C4-2B (cell line): ENCODE measurements around the gene HIF3A.

Experiments used
- ZFX ChIP-seq: fragments of 450-650 bp; IDR thresholded peaks from 2 replicates; pipeline ENCODE4 v1.6.1; 2017
- TF ChIP-seq, protein P1 (sequence below): fragments of 450-650 bp; conservative IDR thresholded peaks from 2 replicates; pipeline ENCODE4 v1.5.1; 2017; ENCODE audit warnings: mild to moderate bottlenecking

DNA sequence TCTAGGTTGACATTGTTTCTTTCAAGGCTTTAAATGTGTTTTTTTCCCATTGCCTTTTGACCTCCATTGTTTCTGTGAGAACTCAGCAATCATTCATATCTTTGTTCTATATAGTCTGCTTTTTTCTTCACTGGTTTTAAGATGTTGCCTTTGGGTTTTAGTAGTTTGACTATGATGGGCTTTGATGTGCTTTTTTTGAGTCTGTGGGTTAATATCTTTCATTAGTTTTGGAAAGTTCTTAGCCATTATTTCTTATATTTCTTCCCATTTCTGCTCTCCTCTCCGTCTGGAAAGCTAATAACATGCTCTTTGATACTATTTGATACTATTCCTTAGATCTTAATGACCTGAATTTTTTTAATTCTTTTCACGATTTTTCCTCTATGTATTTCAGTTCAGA, 83.8 kb downstream of the HIF3A start:
- TF ChIP-seq, protein P1, sequence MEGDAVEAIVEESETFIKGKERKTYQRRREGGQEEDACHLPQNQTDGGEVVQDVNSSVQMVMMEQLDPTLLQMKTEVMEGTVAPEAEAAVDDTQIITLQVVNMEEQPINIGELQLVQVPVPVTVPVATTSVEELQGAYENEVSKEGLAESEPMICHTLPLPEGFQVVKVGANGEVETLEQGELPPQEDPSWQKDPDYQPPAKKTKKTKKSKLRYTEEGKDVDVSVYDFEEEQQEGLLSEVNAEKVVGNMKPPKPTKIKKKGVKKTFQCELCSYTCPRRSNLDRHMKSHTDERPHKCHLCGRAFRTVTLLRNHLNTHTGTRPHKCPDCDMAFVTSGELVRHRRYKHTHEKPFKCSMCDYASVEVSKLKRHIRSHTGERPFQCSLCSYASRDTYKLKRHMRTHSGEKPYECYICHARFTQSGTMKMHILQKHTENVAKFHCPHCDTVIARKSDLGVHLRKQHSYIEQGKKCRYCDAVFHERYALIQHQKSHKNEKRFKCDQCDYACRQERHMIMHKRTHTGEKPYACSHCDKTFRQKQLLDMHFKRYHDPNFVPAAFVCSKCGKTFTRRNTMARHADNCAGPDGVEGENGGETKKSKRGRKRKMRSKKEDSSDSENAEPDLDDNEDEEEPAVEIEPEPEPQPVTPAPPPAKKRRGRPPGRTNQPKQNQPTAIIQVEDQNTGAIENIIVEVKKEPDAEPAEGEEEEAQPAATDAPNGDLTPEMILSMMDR, result no peak
- no peak for TF ChIP-seq ZFX
